LHCN-M2 (cell line): Measurements from ENCODE around the gene TLE7. TPM values are rescaled to one million over a fixed set of nuclear protein-coding genes. Genes with fewer than 3 reads are reported as not detected.

Experiments
- DNase-seq: peaks from one replicate; pipeline ENCODE4 v3.0.0-alpha.2; 2012; ENCODE audit warnings: low read depth
- polyA plus RNA-seq: library from polyadenylated mRNA; unstranded; fragments of >200 nt; gene quantifications from one replicate; pipeline ENCODE4 v1.2.1, GENCODE V29; 2012; ENCODE audit warnings: missing spikeins
- total RNA-seq: library from RNA; depleted of rRNA; stranded (reverse); fragments of >200 nt; gene quantifications from 2 replicates; pipeline ENCODE4 v1.2.3, GENCODE V29; 2014; rRNA removed

Gene TLE7
- not detected in 2 replicates for total RNA-seq
- polyA plus RNA-seq, result not detected

DNA sequence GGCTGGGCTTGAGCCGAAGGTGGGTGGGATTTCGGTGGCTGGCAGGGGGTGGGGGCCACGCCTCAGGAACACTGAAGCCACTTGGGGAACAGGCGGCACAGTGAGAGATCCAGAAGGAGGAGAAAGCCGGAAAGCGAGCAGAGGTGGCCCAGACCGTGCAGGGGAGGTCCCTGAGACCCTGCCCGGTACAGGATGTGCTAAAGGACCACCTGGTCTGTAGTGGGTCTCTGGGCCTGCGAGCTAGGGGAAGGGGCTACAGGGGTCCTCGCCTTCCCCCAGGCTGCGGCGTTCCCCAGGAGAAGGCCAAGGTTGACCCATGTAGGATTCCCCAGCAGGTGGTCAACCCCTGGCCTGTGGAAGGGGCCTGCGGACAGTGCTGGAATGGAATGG lies at the start of gene TLE7:
TLE7 (minus strand) TSS at position 4 of the 390 bp plus-strand sequence. CDS start 8,730 bp downstream, outside the sequence.
- no peak for DNase-seq

DNA sequence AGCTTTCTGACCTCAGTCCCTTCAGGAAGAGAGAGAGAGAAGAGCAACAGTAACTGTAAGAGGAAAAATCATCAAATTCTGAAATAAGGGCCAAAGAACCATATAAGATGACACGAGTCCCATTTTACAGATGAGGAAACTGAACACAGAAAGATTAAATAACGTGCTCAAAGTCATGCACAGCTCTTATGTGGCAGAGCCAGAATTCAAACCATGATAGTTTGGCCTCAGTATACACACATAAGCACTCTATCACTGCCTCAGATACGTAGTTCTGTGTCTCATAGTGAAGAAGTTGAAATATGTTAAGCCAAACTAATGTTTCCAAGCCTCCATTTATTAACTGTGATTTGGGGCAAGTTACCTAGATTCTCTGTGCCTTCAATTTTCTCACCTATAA lies 49.2 kb upstream of the TLE7 start:
- no peak for DNase-seq

DNA sequence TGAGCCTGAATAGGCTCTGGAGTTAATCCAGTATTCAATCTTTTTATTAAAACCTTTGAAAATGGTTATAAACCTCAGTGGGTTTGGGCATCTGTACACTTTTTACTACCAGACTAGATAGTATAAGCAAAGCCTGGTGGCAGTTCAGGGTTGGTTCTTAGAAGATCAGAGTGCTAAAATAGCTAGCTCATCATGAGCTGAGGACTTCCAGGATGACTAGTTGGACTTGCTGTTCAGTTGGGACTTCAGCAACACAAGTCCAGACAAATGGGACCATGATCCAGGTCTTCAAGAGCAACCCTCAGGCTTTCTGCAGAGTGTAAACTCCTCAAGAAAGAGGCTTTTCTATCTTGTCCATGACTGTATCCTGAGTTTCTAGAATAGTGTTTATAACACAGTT lies 48.5 kb upstream of the TLE7 start:
- no peak for DNase-seq

DNA sequence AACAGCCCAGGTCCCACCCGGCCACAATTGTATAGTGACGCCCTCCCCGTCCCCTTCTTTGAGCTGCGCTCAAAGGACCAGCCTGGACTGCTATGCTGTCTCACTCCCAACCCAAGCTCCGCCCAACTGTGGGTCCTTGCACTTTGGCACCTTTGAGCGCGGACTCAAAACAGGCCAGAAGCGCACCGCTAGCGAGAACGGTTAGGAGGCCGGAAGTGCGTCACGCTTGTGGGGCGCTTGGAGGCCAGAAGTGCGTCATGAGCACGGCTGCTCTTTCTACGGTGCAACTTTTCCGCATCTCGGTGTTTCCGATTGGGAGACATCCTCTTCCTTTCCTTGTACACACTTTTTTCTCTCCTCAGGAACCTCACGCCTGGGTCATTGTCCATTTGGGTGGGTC lies 47.3 kb upstream of the TLE7 start, which contains the start of gene ZNF19:
ZNF19 (minus strand) TSS at position 203 of the 400 bp plus-strand sequence. CDS start 7,210 bp downstream, outside the sequence.
- no peak for DNase-seq

DNA sequence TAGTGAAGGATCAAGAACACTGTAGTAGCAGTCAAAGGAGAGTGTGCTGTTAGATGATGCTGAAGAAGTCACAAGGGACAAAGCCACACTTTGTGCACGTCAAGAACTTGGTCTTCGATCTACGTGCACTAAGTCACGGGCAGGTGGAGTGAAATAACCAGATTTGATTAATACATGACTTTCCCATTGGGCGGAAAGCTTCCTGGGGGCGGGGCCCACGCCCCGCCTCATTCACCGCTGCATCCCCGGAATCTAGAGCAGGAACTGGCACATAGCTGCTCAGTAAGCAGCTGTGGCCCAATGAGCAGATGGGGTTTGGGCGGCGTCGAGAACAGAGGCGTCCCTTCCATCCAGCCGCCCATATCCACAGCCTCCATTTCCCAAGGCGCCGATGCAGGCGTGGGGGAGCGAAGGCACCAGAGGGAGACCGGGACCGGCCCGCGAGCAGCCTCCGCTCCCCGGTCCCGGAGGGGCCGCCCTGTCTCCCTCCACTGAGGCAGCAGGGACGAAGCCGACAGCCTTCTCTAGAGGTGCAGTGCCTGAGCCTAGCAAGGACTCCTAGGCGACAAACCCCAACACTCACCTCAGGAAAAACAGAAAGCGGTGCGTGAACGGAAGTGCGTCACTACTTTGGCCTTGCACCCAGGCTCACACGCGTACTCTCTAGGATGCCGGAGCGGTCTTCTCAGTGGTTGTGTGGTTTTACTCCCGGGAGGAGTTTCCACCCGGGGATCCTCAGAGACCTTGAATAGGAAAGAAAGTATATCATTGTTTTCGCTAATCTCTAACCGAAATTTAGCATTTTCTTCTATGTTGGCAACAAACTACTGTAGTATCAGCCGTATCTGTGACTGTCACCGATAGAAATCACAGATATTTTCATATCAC lies 42.4 kb upstream of the TLE7 start:
- peak; percentile 91 for DNase-seq

DNA sequence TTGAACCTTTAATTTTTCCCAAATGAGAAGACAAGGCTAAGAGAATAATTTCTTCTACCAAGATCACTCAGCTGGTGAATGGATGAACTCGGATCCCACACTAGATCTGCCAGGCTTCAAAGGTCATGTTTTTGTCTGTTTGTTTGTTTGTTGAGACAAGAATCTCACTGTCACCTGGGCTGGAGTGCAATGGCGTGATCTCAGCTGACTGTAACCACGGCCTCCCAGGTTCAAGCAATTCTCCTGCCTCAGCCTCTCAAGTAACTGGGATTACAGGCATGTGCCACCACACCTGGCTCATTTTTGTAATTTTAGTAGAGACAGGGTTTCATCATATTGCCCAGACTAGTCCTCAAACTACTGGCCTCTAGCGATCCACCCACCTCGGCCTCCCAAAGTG lies 40.7 kb upstream of the TLE7 start:
- DNase-seq, result no peak

DNA sequence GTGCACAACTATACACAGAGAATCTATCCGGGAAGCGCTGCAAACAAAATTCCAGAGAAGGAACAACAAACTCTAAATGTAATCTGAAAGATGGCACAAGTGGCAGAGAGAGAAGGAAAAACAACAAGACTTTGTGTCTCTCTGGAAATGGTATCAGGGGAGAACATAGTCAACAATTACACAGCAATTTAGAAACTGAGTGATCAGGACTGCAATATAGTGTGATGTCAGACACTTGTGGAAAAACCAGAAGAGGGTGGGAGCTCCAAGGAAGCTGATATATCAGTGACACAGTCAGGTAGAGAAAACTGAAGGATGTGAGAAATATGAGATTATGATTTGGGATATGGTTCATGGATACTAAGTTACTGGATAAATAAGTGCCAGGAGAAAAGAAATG lies 39.1 kb upstream of the TLE7 start:
- no peak for DNase-seq

DNA sequence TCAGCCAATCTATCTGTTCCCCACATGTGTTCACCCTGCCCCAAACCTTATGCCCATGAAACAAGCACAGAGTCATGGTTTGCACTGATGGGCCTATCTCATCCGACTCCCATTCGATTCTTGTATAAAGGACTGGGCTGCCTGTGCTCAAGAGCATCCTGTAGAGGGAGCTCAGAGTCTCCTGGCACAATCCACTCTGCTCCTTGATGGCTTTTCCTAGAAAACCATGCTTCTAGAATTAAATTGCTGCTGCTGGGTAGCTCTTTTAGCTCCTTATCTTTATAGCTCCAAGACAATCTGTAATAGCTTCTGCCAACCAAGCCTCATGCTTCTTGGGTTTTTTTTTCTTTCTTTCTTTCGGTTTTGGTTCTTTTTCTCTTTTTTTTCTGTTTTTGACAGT lies 37.6 kb upstream of the TLE7 start:
- DNase-seq, result peak; percentile 20

DNA sequence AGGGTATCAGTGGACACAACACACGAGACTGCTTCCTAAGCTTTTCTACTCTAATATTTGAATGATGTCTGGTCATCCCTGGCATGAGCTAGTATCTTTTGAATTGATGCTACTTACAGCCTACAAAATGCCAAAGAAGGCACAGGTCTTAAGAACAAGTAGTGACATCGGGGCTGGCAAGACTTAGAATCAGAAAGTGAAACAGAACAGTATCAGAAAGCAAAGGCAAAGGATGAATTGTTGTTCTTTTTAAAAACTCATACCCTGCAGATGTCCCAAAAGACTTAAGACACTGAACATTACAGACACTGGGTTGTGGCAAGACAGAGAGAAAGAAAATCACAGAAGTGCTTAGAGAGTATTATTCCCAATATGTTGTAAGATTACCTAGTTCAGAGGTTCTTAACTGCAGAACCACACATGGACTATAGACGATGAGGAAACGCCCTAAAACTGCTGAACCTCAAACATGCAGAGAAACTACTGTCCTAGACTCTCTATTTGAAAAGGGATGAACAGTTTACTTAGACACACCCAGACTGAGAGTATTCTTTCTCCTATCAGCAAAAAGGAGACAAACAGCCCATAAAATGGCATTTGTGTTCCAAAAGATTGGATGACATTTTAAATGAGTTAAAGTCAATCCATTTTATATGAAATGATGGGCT lies 34.7 kb upstream of the TLE7 start:
- no peak for DNase-seq

DNA sequence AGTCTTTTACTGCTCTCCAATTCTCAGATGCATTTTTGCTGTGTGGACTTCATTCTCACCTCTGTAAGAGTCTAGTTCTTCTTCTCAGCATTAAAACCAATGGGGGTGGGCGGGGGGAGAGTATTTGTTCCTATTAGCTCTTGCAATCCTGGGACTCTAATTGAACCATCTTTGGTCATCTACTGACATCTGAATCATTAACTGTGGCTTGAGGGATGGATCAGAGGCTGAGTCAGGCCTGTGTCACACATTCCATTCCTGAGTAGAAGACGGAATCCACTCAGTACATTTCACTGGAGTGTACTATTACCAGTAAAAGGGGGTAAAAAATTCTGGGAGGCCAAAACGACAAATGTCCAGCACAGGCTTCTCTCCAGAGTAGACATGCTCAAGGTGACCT lies 33.0 kb upstream of the TLE7 start:
- peak; percentile 91 for DNase-seq

DNA sequence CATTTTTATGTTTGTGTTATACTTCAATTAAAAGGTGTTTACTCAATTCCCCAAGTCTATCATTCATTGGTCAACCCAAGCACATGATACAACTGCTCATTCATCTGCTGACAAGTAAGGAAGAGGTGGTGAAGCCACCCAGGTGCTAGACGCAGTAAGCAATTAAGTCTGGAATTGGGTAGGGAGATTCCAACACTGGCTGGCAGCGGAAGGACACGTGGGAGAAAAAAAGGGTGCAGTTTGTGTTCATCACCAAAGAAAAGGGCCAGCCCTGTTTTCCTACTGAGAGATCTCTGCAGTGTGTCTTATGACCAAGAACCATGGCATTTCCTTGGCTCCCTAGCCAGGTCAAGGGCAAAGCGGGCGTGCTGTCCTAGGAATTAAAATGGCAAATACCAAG lies 32.0 kb upstream of the TLE7 start:
- no peak for DNase-seq

DNA sequence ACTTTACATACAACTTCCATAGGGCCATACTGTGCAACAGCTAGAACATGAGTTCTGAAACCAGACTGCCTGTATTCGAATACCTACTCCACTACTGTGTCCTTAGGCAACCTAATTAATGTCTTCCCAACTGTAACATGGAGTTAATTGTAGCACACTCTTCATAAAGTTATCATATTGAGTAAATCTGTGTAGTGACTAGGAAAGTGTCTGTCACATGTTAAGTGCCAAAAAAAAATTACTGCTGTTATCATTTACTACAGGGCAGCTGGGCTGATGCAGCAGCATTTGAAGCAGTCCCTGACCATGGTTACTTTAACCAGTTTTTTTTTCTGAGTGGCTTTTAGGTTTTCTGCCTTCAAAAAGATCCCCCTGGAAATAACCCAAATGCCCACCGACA lies 31.1 kb upstream of the TLE7 start:
- DNase-seq, result no peak

DNA sequence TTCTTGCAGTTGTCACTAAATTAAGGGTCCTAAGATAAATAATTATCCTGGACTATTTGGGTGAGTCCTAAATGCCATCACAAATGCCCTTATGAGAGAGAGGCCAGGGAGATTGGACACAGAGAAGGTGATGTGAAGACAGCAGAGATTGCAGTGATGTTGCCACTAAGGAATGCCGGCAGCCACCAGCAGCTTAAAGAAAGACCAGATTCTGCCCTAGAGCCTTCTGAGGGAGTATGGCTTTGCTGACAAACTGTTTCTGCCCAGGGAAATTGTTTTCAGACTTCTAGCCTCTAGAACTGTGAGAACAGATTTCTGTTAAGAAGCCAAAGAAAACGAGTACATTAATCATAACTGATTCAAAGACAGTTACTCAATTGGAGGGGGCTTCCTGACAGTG lies 30.2 kb upstream of the TLE7 start:
- DNase-seq, result no peak

DNA sequence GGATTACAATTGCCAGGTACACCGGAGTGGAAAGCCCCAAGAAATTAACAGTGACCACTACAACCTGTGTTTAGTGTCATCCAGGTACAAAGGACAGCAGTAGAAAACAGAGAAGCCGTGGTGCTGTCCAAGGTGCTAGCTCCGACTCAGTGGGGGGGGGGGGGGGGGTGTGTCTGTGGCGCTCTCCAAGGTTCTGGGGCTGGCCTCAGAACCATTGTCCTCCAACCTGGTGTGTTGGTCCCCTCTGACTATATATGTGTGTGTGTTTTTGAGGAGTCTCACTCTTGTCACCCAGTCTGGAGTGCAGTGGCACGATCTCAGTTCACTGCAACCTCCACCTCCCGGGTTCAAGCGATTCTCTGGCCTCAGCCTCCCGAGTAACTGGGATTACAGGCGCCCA lies 26.0 kb upstream of the TLE7 start:
- no peak for DNase-seq

DNA sequence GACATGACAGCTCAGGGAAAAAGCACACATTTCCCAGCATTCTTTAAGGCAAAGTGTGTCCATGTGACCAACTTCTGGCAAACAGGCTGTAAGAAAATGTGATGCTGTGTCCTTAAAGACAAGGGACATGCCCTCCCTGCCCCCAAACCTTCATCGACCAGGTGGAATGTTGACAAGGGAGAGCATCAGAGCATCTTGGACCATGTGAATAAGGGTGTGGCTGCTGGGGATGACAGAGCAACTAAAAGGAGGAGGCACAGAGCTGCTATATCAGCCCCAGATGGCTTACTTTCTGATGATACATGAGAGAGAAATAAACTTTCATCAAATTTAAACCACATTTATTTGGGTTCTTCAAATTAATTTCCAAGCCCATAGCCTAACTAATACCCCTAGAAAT lies 22.4 kb upstream of the TLE7 start:
- DNase-seq, result no peak

DNA sequence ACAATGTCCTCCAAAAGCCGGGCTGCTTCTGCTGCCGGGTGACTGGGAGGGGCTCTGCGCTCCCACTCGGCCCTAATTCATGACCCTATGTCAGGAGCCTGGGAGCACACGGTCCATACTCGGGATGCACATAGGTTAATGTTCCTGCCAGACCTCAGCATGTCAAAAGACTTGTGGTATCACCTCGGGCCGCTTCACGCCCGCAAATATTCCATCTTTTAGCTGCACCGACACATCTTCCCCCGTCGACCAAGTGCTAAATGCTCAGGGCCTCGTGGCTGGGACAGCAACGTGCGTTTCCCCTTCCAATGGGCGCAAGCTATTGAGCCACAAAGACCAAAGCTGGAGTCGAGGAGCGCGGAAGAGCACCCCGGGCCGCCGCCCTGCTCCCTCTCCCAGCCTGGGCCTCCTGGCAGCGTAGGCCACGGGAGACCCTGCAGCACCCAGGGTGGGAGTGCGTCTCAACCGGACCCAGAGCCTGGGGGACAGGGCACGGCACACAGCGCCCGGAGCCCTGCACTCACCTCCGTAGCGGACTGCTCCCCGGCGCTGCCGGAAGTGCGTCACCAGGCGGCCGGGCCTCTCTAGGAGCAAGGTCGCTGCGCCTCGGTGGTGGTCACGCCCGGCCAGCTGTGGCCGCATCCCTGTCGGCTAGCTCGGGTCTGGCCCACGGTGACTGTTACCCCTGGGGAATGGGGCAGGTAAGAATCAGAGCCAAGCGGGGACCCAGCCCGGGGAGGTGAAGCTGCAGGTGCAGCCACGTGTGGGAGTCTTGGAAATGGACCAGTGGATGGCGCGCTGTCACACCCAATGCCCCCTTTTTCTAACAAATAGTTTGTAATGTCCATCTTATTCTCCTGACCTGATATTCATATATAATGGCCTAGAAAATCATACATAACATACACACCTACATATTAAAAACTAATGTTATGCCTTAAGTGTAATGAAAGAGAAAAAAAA lies 20.1 kb upstream of the TLE7 start, which contains the start of gene ZNF23:
ZNF23 (minus strand) TSS at position 562 of the 963 bp plus-strand sequence. CDS start 5,451 bp downstream, outside the sequence.
- peak; percentile 70 for DNase-seq

DNA sequence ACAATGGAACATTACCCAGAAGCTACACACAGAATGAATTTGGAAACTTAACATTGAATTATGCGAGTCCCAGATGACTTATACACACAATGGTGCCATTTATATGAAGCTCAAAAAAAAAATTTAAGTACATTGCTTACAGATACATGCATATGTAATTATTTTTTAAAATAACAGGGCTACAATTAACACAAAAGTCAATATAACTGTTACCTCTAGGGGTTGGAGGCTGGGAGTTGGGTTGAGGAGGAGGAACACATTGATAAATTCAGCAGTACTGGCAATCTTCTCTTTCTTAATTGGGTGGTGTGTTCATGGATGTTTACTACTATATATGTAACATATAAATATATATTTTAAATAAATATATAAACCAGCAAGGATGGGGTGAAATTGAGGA lies 19.1 kb upstream of the TLE7 start:
- DNase-seq, result no peak

DNA sequence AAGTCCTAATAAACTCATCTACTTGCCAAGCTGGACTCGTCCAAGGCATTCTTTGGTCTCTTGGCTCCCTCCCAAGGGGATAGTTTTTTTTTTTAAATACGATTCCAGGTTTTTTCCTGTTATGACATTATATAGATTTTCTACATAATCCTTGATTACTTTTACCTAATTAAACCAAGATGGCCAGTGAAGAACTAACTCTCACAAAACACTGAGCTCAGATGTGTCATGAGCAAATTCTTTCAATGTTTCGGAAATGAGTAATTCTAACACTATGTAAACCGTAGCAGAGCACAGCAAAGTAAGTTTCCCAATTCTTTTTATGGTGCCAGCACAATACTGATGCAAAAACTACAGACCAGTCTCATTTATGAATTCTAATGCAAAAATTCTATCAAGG lies 18.4 kb upstream of the TLE7 start:
- DNase-seq, result peak; percentile 54

DNA sequence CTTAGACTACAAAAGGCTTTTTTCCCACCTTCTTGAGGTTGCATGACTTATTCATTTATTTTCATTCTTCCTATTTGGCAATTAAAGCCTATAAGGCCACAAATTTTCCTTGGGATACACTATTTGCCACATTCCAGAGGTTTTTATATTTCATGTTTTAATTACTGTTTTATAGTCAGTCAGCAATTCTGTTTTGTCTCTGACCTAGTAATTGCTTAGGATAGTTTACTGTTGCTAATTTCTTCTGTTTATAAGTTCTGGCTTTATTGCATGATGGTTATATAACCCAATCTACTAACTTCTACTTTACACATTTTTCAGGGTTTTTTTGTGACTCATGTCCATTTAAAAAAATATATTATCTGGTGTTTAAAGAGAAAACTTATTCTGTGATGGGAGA lies 17.7 kb upstream of the TLE7 start:
- DNase-seq, result no peak

DNA sequence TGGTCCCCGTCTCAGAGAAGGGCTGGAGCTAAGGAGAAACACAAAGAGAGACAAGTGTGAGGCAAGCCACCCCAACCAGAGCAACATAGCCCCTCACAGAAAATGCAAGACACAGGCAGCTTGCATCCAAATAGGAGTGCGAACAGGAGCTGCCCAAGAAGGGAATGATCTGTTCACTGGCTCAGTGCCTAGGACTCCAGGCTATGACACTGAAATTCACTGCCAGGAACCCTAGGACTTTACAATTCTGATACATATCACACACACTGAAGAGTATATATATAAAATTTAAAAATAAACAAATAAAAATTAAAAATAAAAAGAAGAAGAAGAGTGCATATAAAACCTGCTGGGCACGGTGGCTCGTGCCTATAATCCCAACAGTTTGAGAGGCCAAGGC lies 14.9 kb upstream of the TLE7 start:
- no peak for DNase-seq

DNA sequence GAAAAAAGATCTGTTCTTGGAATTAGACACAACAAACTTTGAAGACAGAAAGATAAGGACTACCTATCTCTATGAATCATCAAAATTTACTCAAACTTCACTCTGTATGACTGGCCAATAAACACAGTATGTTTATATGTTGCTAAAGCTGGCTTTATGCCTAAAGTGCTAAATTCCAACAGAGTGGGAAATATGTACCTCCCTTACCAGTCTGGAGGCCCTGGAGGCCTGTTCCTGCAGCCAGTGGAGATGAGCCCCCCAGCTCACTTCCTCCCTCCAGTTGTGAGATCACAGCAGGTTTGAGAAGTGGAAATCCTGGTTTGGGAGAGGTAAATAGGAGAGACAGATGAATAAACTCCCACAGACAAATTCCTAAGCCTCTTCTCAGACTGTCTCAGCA lies 11.2 kb upstream of the TLE7 start:
- DNase-seq, result no peak

DNA sequence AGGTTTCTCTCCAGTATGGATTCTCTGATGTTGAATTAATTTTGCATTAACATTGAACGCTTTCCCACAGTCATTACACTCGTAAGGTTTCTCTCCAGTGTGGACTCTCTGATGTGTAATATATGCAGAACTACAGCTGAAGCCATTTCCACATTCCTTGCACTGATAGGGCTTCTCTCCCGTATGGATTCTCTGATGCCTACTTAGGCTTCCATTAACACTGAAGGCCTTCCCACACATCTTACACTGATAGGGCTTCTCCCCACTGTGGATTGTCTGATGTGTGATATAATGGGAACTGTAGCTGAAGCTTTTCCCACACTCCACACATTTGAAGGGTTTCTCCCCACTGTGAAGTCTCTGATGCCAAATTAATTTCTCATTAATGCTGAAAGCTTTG lies 7.2 kb upstream of the TLE7 start:
- DNase-seq, result no peak
